ENCODE results near the gene MACROD1.

The MACROD1 gene

GRCh38 chr11:64090806-64091516 lies 75.0 kb downstream of the MACROD1 start:
- DNase-seq, result no peak

GRCh38 chr11:64089915-64090805 lies 75.8 kb downstream of the MACROD1 start:
- no peak for DNase-seq

GRCh38 chr11:64089493-64089892 lies 76.4 kb downstream of the MACROD1 start:
- DNase-seq, result no peak

GRCh38 chr11:64089027-64089360 lies 76.9 kb downstream of the MACROD1 start:
- no peak for DNase-seq

- DNase-seq, result no peak
Measured at GRCh38 chr11:64088162-64089026, 77.5 kb downstream of the MACROD1 start.

- DNase-seq, result peak; percentile 79
Measured at GRCh38 chr11:64086258-64087123, 79.4 kb downstream of the MACROD1 start.

GRCh38 chr11:64085906-64086257 lies 80.0 kb downstream of the MACROD1 start:
- DNase-seq, result no peak

GRCh38 chr11:64084951-64085710 lies 80.8 kb downstream of the MACROD1 start:
- no peak for DNase-seq

- DNase-seq, result no peak
Measured at GRCh38 chr11:64084146-64084950, 81.6 kb downstream of the MACROD1 start.

GRCh38 chr11:64083398-64084080 lies 82.4 kb downstream of the MACROD1 start:
- no peak for DNase-seq

GRCh38 chr11:64081745-64082442 lies 84.0 kb downstream of the MACROD1 start:
- no peak for DNase-seq

- no peak for DNase-seq
Measured at GRCh38 chr11:64080390-64080789, 85.5 kb downstream of the MACROD1 start.

- DNase-seq, result no peak
Measured at GRCh38 chr11:64078905-64079304, 87.0 kb downstream of the MACROD1 start.

GRCh38 chr11:64078284-64078683 lies 87.6 kb downstream of the MACROD1 start:
- DNase-seq, result no peak

GRCh38 chr11:64077607-64078006 lies 88.3 kb downstream of the MACROD1 start:
- DNase-seq, result no peak

- DNase-seq, result no peak
Measured at GRCh38 chr11:64076758-64077157, 89.2 kb downstream of the MACROD1 start.

- DNase-seq, result no peak
Measured at GRCh38 chr11:64074239-64074638, 91.7 kb downstream of the MACROD1 start.

- no peak for DNase-seq
Measured at GRCh38 chr11:64073542-64073941, 92.4 kb downstream of the MACROD1 start.

- no peak for DNase-seq
Measured at GRCh38 chr11:64072871-64073270, 93.0 kb downstream of the MACROD1 start.

Measured in left hindlimb (tissue), 1 donor.